SHP77 treated with DMSO at 0.1 percent for 48 hours (cell line): Measurements from ENCODE around the gene SNX9.
A peak's percentile ranks its signal among the peaks of the same experiment; 100 is the strongest.
"Not testable (repeated sequence)": the region's sequence is repeated elsewhere in the genome, so short reads cannot be mapped to it uniquely, and the experiment has no call there.

Experiments
- DNase-seq: peaks from one replicate; lab custom pipeline; 2025; lab: John Stamatoyannopoulos, UW

Gene SNX9

GRCh38 chr6:157823001-157823527 lies at the start of gene SNX9:
TSS of gene SNX9 (plus strand) at chr6:157823246. CDS start at chr6:157823435, 189 bp downstream.
- peak; percentile 30 for DNase-seq

GRCh38 chr6:157773248-157773773 lies 49.7 kb upstream of the SNX9 start:
- DNase-seq = no peak

GRCh38 chr6:157774153-157775135 lies 48.6 kb upstream of the SNX9 start:
- DNase-seq = no peak

- no peak for DNase-seq
Observed at GRCh38 chr6:157775376-157775775, 47.7 kb upstream of the SNX9 start.

GRCh38 chr6:157777344-157777743 lies 45.7 kb upstream of the SNX9 start:
- DNase-seq = no peak

GRCh38 chr6:157778719-157779118 lies 44.3 kb upstream of the SNX9 start:
- no peak for DNase-seq

GRCh38 chr6:157779705-157780604 lies 43.1 kb upstream of the SNX9 start:
- DNase-seq = no peak

GRCh38 chr6:157785636-157786035 lies 37.4 kb upstream of the SNX9 start:
- no peak for DNase-seq

- no peak for DNase-seq
Observed at GRCh38 chr6:157786221-157786620, 36.8 kb upstream of the SNX9 start.

GRCh38 chr6:157787080-157787479 lies 36.0 kb upstream of the SNX9 start:
- DNase-seq = no peak

- no peak for DNase-seq
Observed at GRCh38 chr6:157788180-157788579, 34.9 kb upstream of the SNX9 start.

GRCh38 chr6:157789297-157789696 lies 33.7 kb upstream of the SNX9 start:
- DNase-seq = no peak

GRCh38 chr6:157789861-157790260 lies 33.2 kb upstream of the SNX9 start:
- no peak for DNase-seq

GRCh38 chr6:157790548-157791160 lies 32.4 kb upstream of the SNX9 start:
- no peak for DNase-seq

GRCh38 chr6:157791450-157791849 lies 31.6 kb upstream of the SNX9 start:
- DNase-seq = peak; percentile 23

- no peak for DNase-seq
Observed at GRCh38 chr6:157792671-157793070, 30.4 kb upstream of the SNX9 start.

- not testable (repeated sequence) for DNase-seq
Observed at GRCh38 chr6:157794012-157794411, 29.0 kb upstream of the SNX9 start.

- no peak for DNase-seq
Observed at GRCh38 chr6:157795841-157796240, 27.2 kb upstream of the SNX9 start.

GRCh38 chr6:157798851-157799250 lies 24.2 kb upstream of the SNX9 start:
- no peak for DNase-seq

GRCh38 chr6:157799561-157799960 lies 23.5 kb upstream of the SNX9 start:
- not testable (repeated sequence) for DNase-seq

- DNase-seq = no peak
Observed at GRCh38 chr6:157800420-157801237, 22.4 kb upstream of the SNX9 start.
